PFSK-1 (cell line): ENCODE results near the gene DHX34.

Source experiments
- FOXP2 ChIP-seq: optimal IDR thresholded peaks from 2 replicates; pipeline ENCODE3; 2011; ENCODE audit warnings: borderline replicate concordance, control low read depth, inconsistent platforms; ENCODE audit not compliant: insufficient read depth; ENCODE audit errors: extremely low read length, extremely low read depth
- POLR2AphosphoS5 ChIP-seq: IDR thresholded peaks from 2 replicates; pipeline ENCODE4 v1.6.1; 2012; ENCODE audit warnings: low read depth, mild to moderate bottlenecking, control low read depth, low read length, moderate library complexity
- SIN3A ChIP-seq: IDR thresholded peaks from 2 replicates; pipeline ENCODE4 v1.6.1; 2012; ENCODE audit warnings: mild to moderate bottlenecking, low read length, moderate library complexity, borderline replicate concordance; ENCODE audit not compliant: insufficient read depth
- TAF1 ChIP-seq: IDR thresholded peaks from 2 replicates; pipeline ENCODE4 v1.6.1; 2012; ENCODE audit warnings: low read length, control low read depth, borderline replicate concordance; ENCODE audit not compliant: insufficient read depth
- TF ChIP-seq, protein P1 (sequence below), 2 experiments: IDR thresholded peaks; 2 replicates each; pipeline versions ENCODE4 v1.6.1 to v1.8.0; 2011 to 2012; ENCODE audit warnings: low read depth in 2 of 2, low read length in 2 of 2, control low read depth in 1 of 2, inconsistent platforms in 1 of 2, mild to moderate bottlenecking in 1 of 2, moderate library complexity in 1 of 2; ENCODE audit not compliant: insufficient read depth in 1 of 2

GRCh38 chr19:47377801-47378200 is 28.7 kb downstream of the DHX34 start:
- no peak for TF ChIP-seq POLR2AphosphoS5
- TF ChIP-seq TAF1, result no peak
- TF ChIP-seq, protein P1, sequence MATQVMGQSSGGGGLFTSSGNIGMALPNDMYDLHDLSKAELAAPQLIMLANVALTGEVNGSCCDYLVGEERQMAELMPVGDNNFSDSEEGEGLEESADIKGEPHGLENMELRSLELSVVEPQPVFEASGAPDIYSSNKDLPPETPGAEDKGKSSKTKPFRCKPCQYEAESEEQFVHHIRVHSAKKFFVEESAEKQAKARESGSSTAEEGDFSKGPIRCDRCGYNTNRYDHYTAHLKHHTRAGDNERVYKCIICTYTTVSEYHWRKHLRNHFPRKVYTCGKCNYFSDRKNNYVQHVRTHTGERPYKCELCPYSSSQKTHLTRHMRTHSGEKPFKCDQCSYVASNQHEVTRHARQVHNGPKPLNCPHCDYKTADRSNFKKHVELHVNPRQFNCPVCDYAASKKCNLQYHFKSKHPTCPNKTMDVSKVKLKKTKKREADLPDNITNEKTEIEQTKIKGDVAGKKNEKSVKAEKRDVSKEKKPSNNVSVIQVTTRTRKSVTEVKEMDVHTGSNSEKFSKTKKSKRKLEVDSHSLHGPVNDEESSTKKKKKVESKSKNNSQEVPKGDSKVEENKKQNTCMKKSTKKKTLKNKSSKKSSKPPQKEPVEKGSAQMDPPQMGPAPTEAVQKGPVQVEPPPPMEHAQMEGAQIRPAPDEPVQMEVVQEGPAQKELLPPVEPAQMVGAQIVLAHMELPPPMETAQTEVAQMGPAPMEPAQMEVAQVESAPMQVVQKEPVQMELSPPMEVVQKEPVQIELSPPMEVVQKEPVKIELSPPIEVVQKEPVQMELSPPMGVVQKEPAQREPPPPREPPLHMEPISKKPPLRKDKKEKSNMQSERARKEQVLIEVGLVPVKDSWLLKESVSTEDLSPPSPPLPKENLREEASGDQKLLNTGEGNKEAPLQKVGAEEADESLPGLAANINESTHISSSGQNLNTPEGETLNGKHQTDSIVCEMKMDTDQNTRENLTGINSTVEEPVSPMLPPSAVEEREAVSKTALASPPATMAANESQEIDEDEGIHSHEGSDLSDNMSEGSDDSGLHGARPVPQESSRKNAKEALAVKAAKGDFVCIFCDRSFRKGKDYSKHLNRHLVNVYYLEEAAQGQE (IDR thresholded peaks at IDR 0.05; ENCODE audit: insufficient read depth in 1 of 2, low read depth in 2 of 2, low read length in 2 of 2), result no peak
- TF ChIP-seq SIN3A, result no peak
- no peak for TF ChIP-seq FOXP2
